Measurements from ENCODE around the gene GNPTG. TPM values are rescaled to one million over a fixed set of nuclear protein-coding genes. Genes with fewer than 3 reads are reported as not detected.

The GNPTG gene
- total RNA-seq, 1 donor from 2014 or later, result 34.6 TPM

- intact Hi-C loops (cut with micrococcal nuclease), result loop anchor here (1.0 kb wide), 1 partner anchor 10 kb away; no protein-coding TSS in a partner anchor
These were observed 18.4 kb upstream of the GNPTG start, which contains the start of gene BAIAP3 for GRCh38 chr16:1333149-1333812. BAIAP3 (plus strand) TSS chr16:1333645; CDS start chr16:1338550, 4,905 bp downstream.

- intact Hi-C loops (cut with micrococcal nuclease), result loop anchor here (1.0 kb wide), 1 partner anchor 9 kb away; no protein-coding TSS in a partner anchor
These were observed 17.7 kb upstream of the GNPTG start for GRCh38 chr16:1333854-1334700.

- intact Hi-C loops (cut with micrococcal nuclease), result no loop called here
These were observed 17.0 kb upstream of the GNPTG start for GRCh38 chr16:1334739-1335138.

GRCh38 chr16:1335211-1335971 is 16.3 kb upstream of the GNPTG start:
- intact Hi-C loops (cut with micrococcal nuclease), result no loop called here

GRCh38 chr16:1335996-1336395 is 15.7 kb upstream of the GNPTG start:
- intact Hi-C loops (cut with micrococcal nuclease), result no loop called here

- intact Hi-C loops (cut with micrococcal nuclease), result no loop called here
These were observed 15.1 kb upstream of the GNPTG start for GRCh38 chr16:1336619-1337018.

GRCh38 chr16:1337486-1337885 is 14.2 kb upstream of the GNPTG start:
- intact Hi-C loops (cut with micrococcal nuclease), result no loop called here

GRCh38 chr16:1338119-1338730 is 13.5 kb upstream of the GNPTG start:
- intact Hi-C loops (cut with micrococcal nuclease), result no loop called here

GRCh38 chr16:1338855-1339675 is 12.7 kb upstream of the GNPTG start:
- intact Hi-C loops (cut with micrococcal nuclease), result no loop called here

- intact Hi-C loops (cut with micrococcal nuclease), result no loop called here
These were observed 10.8 kb upstream of the GNPTG start for GRCh38 chr16:1340730-1341494.

- intact Hi-C loops (cut with micrococcal nuclease), result no loop called here
These were observed 10.0 kb upstream of the GNPTG start for GRCh38 chr16:1341495-1342420.

GRCh38 chr16:1342526-1343427 is 9.0 kb upstream of the GNPTG start:
- intact Hi-C loops (cut with micrococcal nuclease), result loop anchor here (1.0 kb wide), 1 partner anchor 9 kb away; the partner anchor contains the start of gene BAIAP3

GRCh38 chr16:1343428-1344242 is 8.1 kb upstream of the GNPTG start:
- intact Hi-C loops (cut with micrococcal nuclease), result loop anchor here (1.0 kb wide), 1 partner anchor 10 kb away; the partner anchor contains the start of gene BAIAP3

- intact Hi-C loops (cut with micrococcal nuclease), result no loop called here
These were observed 7.2 kb upstream of the GNPTG start for GRCh38 chr16:1344499-1344898.

- intact Hi-C loops (cut with micrococcal nuclease), result no loop called here
These were observed 6.6 kb upstream of the GNPTG start for GRCh38 chr16:1345087-1345486.

- intact Hi-C loops (cut with micrococcal nuclease), result no loop called here
These were observed 5.9 kb upstream of the GNPTG start for GRCh38 chr16:1345651-1346421.

All from T-helper 2 cell treated with Interferon-gamma antibody and Interleukin-4, amounts not matched to agents 100 ng/mL and 5 ng/mL, for 36 hours (primary cell).